Right atrium auricular region (tissue), 2 donors: ENCODE results near the gene SPATA25. TPM values are rescaled to one million over a fixed set of nuclear protein-coding genes. Genes with fewer than 3 reads are reported as not detected.
"Not testable (repeated sequence)": the region's sequence is repeated elsewhere in the genome, so short reads cannot be mapped to it uniquely, and the experiment has no call there.

Source experiments
- DNase-seq: peaks from one replicate; pipeline ENCODE4 v3.0.0-alpha.2; 2019; ENCODE audit warnings: low spot score
- H3K27ac ChIP-seq, 2 donors: fragments of 200-600 bp; sonication (generic); 1 replicate in 1 of 2; 2 replicates in 1 of 2; pipeline ENCODE4 v1.5.1; 2016 to 2019
- H3K27me3 ChIP-seq, 2 donors: fragments of 200-600 bp; sonication (generic); one replicate each; pipeline versions ENCODE4 v1.5.1 to v1.6.0; 2017 to 2019
- H3K36me3 ChIP-seq: fragments of 200-600 bp; sonication (generic); one replicate; pipeline ENCODE4 v1.5.1; 2016
- H3K4me1 ChIP-seq, 2 donors: fragments of 200-600 bp; sonication (generic); one replicate each; pipeline versions ENCODE4 v1.5.1 to v1.6.0; 2017 to 2019
- H3K4me3 ChIP-seq, 2 donors: fragments of 200-600 bp; sonication (generic); 1 replicate in 1 of 2; 2 replicates in 1 of 2; pipeline ENCODE4 v1.5.1; 2017 to 2019; ENCODE audit warnings: mild to moderate bottlenecking in 1 of 2, moderate library complexity in 1 of 2
- H3K9me3 ChIP-seq, 2 donors: fragments of 200-600 bp; sonication (generic); one replicate each; pipeline ENCODE4 v1.5.1; 2019
- total RNA-seq, 2 donors: library from RNA; depleted of rRNA; stranded (reverse); fragments of >200 nt; gene quantifications; one replicate each; pipeline ENCODE4 v1.1.0, GENCODE V29; 2016
- TF ChIP-seq, protein P1 (sequence below), 2 donors: fragments of 200-600 bp; sonication (generic); IDR thresholded peaks; one replicate each; pipeline ENCODE4 v1.5.1; 2019; ENCODE audit warnings: antibody characterized with exemption in 2 of 2

SPATA25 gene, protein sequence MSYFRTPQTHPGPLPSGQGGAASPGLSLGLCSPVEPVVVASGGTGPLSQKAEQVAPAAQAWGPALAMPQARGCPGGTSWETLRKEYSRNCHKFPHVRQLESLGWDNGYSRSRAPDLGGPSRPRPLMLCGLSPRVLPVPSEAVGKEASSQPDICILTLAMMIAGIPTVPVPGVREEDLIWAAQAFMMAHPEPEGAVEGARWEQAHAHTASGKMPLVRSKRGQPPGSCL
- total RNA-seq: 1 to 10 TPM; 1.1 to 1.4 TPM

DNA sequence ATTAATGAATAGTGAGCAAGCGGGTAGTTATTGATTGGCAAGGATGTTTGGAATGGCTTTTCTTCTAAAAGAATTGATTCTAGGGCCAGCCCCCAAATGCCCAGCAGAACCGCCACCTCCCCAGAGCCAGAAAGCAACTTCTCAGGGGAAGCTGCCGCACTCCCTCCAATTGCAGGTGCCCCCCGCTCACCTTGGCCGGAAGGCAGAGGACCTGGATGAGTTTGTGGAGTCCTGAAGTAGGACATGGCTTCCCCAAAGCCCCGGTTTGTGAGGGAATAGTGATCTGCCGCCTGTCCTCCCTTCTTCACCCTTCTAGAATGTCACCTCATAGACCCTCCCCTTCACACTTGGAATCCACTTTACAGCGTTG is at the start of gene SPATA25:
TSS of gene SPATA25 (minus strand) at position 277 of the 370 bp plus-strand sequence. CDS start at position 245, 32 bp downstream.
- Histone ChIP-seq H3K4me1 (peaks cover 0 to 31% of the 10 kb centered on the region in 2 donors), H3K9me3 (no peaks in the 10 kb centered on the region)
- TF ChIP-seq, protein P1, sequence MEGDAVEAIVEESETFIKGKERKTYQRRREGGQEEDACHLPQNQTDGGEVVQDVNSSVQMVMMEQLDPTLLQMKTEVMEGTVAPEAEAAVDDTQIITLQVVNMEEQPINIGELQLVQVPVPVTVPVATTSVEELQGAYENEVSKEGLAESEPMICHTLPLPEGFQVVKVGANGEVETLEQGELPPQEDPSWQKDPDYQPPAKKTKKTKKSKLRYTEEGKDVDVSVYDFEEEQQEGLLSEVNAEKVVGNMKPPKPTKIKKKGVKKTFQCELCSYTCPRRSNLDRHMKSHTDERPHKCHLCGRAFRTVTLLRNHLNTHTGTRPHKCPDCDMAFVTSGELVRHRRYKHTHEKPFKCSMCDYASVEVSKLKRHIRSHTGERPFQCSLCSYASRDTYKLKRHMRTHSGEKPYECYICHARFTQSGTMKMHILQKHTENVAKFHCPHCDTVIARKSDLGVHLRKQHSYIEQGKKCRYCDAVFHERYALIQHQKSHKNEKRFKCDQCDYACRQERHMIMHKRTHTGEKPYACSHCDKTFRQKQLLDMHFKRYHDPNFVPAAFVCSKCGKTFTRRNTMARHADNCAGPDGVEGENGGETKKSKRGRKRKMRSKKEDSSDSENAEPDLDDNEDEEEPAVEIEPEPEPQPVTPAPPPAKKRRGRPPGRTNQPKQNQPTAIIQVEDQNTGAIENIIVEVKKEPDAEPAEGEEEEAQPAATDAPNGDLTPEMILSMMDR (IDR thresholded peaks at IDR 0.05): no peak

DNA sequence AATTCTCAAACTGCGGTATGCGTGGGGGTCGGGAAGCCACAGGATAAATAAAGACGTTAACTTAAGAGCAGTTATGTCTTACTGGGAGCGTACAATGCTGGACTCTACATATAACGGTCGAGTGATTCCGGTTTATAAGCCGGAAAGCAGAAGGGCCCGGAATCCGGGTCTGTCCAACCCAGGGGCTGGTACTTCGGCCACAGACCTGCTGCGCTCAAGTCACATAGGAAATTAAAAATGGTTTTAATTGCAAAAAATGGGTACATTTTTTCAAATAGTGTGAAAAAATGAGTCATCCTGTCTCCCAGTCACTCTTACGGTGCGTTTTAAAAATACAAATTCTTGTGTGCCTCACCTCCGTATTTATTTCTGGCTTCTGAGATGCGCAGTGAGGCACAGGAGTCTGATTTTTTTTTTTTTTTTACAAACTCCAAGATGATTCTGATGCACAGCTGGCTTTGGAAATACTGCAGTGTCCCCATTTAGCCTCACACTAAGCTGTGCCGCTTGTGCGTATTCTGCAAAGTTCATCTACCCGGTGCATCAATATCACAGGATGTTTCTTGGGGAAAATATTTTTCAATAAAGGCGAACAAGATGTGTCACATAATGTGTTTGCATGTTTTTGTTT is 48.1 kb upstream of the SPATA25 start:
- DNase-seq: no peak
- H3K4me1 ChIP-seq: peaks cover 0 to 30% of the 10 kb centered on the region in 2 donors
- H3K27me3 ChIP-seq: no peaks in the 10 kb centered on the region
- peak overlapping the region; percentile 99 for H3K4me3 ChIP-seq
- no peaks in the 10 kb centered on the region for H3K9me3 ChIP-seq
- peak overlapping the region; percentile 100 for H3K27ac ChIP-seq
- H3K36me3 ChIP-seq: peaks cover 39% of the 10 kb centered on the region
- TF ChIP-seq, protein P1 (IDR thresholded peaks at IDR 0.05): no peak

More for the DNA sequence above, at the start of gene SPATA25:
- Histone ChIP-seq H3K27ac (no peak within 1 kb of the TSS), H3K4me3 (no peak within 1 kb of the TSS), H3K27me3 (no peaks in the 10 kb centered on the region), H3K36me3 (peaks cover 9% of the 10 kb centered on the region)
- no peak for DNase-seq

DNA sequence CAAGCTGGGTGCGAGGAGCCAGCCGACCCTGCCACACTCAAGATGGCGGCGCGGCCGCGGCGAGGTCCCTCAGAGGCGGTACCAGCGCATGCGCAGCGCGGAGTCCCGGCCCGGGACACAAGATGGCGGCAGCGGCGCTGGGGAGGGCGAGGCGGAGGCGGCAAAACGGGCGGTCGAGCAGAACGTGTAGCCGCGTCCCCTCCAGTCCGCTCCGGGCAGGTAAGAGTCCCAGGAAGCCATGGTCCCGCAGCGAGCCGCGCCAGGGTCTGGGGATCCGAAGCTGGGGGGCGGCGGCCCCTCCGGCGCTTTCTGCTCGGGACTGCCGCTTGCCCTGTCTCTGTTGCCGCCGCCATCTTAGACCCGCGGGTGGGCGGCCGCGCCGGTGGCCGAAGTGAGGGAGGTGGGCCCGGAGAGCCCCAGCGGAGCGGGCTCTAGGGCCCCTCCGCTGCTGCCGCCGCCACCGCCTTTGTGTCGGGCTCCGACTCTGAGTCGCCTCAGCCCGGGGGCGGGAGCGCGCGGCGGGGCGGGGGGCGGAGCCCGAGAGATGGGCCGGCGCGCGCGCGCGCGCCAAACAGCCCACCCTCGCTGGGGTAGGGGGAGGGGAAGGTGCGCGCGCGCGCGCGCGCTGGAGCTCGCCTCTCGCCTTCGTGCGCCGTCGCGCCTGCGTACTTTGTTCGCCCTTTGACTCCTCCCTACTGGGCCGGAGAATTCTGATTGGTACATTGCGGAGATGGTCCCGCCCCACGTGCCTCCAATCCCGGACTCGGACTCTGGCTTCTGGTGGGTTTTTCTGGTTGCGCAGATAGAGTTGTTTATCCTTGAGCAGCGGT is 47.4 kb upstream of the SPATA25 start, which contains the start of gene PCIF1:
TSS of gene PCIF1 (plus strand) at position 98 of the 830 bp plus-strand sequence. CDS start 4,317 bp downstream, outside the sequence.
- peak; percentile 99 for DNase-seq
- TF ChIP-seq, protein P1 (IDR thresholded peaks at IDR 0.05): no peak
- Histone ChIP-seq H3K4me1 (peaks cover 0 to 30% of the 10 kb centered on the region in 2 donors), H3K9me3 (no peaks in the 10 kb centered on the region), H3K36me3 (peaks cover 32% of the 10 kb centered on the region), H3K27ac (peak within 1 kb of the TSS; percentile 100), H3K4me3 (peak within 1 kb of the TSS; percentile 99), H3K27me3 (no peaks in the 10 kb centered on the region)

DNA sequence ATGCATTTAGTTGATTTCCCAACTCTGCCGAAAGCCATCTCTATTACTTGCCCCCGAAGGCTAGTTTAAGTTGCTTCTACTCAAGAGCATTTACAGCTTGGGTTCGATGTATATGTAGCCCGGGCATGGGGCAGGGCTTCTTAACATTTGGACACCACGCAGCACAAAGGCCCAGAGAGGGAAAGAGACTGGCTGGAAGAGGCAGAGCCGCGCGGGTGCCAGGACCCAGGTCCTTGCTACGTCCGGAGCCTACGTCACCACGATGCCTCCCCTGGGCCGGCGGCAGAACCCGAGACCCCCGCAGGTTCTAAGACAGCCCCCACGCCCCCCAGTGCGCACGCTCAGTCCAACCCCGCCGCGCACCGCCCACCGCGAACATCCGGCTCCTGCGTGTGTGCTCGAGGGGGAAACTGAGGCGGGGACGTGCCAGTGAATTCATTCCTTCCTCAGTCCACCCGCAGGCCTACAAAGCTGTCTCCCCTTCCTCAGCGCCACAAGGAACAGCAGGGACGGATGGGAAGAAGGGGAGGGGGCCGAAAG is 46.7 kb upstream of the SPATA25 start:
- TF ChIP-seq, protein P1 (IDR thresholded peaks at IDR 0.05): no peak
- Histone ChIP-seq H3K36me3 (peaks cover 25% of the 10 kb centered on the region), H3K27ac (peak overlapping the region; percentile 100), H3K27me3 (no peaks in the 10 kb centered on the region), H3K4me3 (peak overlapping the region; percentile 99), H3K9me3 (no peaks in the 10 kb centered on the region), H3K4me1 (peaks cover 0 to 30% of the 10 kb centered on the region in 2 donors)
- no peak for DNase-seq

DNA sequence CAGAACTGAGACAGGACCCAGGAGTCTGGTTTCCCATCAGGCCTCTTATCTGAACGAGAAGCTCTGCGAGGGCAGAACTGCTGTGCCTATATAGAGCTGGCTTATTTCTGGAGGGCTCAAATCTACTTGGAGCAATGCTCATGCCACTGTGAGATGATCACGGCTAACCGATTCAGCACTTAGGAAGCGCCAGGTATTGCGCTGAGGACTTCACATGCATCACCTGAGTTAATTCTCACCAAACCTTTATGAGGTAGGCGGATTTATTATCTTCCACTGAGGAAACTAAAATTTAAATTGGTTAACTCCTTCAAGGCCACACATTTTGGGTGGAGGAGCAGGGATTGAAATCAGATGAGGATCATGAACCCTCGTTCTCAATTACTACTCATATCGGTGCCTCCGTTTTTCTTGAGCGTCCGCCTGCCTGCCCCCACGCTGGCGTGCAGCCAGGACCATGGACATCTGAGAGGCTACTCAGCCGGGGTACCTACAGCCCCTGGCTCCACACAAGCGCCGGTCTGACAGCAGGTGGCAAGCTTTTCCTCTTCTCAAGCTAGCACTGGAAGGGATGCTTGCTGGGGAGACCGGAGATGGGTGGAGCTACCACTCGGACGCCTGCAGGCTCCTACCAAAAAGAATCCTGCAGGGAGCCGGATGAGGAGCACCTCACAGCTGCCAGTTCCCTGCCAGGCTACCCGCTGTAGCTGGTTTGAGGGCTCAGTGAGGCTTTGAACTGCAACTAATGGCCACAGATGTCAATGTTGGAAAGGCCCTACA is 46.0 kb upstream of the SPATA25 start:
- no peaks in the 10 kb centered on the region for H3K9me3 ChIP-seq
- no peaks in the 10 kb centered on the region for H3K27me3 ChIP-seq
- H3K36me3 ChIP-seq: peaks cover 19% of the 10 kb centered on the region
- peak overlapping the region; percentile 99 for H3K4me3 ChIP-seq
- H3K4me1 ChIP-seq: peaks cover 0 to 30% of the 10 kb centered on the region in 2 donors
- H3K27ac ChIP-seq: peak overlapping the region; percentile 100
- TF ChIP-seq, protein P1 (IDR thresholded peaks at IDR 0.05): peak; percentile 21 to 50
- DNase-seq: no peak

DNA sequence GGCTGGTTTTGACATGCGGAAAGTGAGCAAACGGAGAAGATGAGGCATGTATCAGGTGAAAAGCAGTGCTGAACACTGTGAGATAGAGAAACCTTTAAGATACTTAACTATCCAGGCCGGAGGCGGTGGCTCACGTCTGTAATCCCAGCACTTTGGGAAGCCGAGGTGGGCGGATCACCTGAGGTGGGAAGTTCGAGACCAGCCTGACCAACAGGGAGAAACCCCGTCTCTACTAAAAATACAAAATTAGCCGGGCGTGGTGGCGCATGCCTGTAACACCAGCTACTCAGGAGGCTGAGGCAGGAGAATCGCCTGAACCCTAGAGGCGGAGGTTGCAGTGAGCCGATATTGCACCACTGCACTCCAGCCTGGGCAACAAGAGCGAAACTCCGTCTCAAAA is 44.3 kb upstream of the SPATA25 start:
- H3K36me3 ChIP-seq, DNase-seq, H3K9me3 ChIP-seq: not testable (repeated sequence)

More for the DNA sequence above, 44.3 kb upstream of the SPATA25 start:
- not testable (repeated sequence) for H3K27me3 ChIP-seq, H3K27ac ChIP-seq, H3K4me3 ChIP-seq
- H3K4me1 ChIP-seq: peaks cover 0 to 24% of the 10 kb centered on the region in 2 donors
